ENCODE measurements around the gene CAPN14. TPM values are rescaled to one million over a fixed set of nuclear protein-coding genes. Genes with fewer than 3 reads are reported as not detected.

CAPN14 gene
- polyA plus RNA-seq, 1 of the 3 experiments (the other 2 are of a cell fraction) = 0.08 TPM

GRCh38 chr2:31124904-31125303 lies 92.4 kb downstream of the CAPN14 start:
- H3K27me3 ChIP-seq (ENCODE audit: insufficient read depth) = peaks cover 6% of the 10 kb centered on the region; the same call in 1 of the 2 replicates
- no peaks in the 10 kb centered on the region for H3K79me2 ChIP-seq (ENCODE audit: insufficient read depth)
- DNase-seq = no peak
- H3K9ac ChIP-seq = no peak overlapping the region
- H3K9me3 ChIP-seq = no peaks in the 10 kb centered on the region
- CTCF ChIA-PET = interaction anchor here (2.0 kb wide), 1 partner anchor 12 kb away, joined by 11 read pairs; the partner anchor contains the start of gene GALNT14
- H3F3A ChIP-seq (replicated peaks; ENCODE audit: insufficient read depth) = no peaks in the 10 kb centered on the region
- no peak for TF ChIP-seq EZH2phosphoT487 (IDR thresholded peaks at IDR 0.05; ENCODE audit: borderline replicate concordance, low read depth)
- no peak for TF ChIP-seq YY1 (IDR thresholded peaks at IDR 0.05; ENCODE audit: low read depth)
- TF ChIP-seq NFIC (IDR thresholded peaks at IDR 0.05; ENCODE audit: borderline replicate concordance) = no peak
- no peak for TF ChIP-seq RAD21 (IDR thresholded peaks at IDR 0.05; ENCODE audit: low read length)
- TF ChIP-seq TAF1 (IDR thresholded peaks at IDR 0.05; ENCODE audit: borderline replicate concordance, low read depth, low read length) = no peak
- no peak for TF ChIP-seq FOXJ3 (CRISPR knock-in tag; IDR thresholded peaks at IDR 0.05)
- TF ChIP-seq RXRA (IDR thresholded peaks at IDR 0.05; ENCODE audit: borderline replicate concordance, low read depth) = no peak
- TF ChIP-seq FOXM1 (IDR thresholded peaks at IDR 0.05; ENCODE audit: low read depth) = no peak
- no peak for TF ChIP-seq EP300 (IDR thresholded peaks at IDR 0.05; ENCODE audit: borderline replicate concordance in 1 of 2, low read depth in 1 of 2, low read length in 1 of 2)
- no peak for TF ChIP-seq TEAD4 (IDR thresholded peaks at IDR 0.05; ENCODE audit: borderline replicate concordance, insufficient read depth)
- TF ChIP-seq ZBTB33 (IDR thresholded peaks at IDR 0.05; ENCODE audit: borderline replicate concordance, low read depth) = no peak
- H3K27ac ChIP-seq (ENCODE audit: low read depth in 2 of 2, low read length in 1 of 2) = no peak overlapping the region
- no peak overlapping the region for H3K4me3 ChIP-seq (ENCODE audit: low read depth in 2 of 2, low read length in 1 of 2)
- H3K4me1 ChIP-seq (ENCODE audit: control insufficient read depth in 1 of 2, insufficient read depth in 2 of 2, low read depth in 1 of 2, low read length in 1 of 2) = peaks cover 0 to 9% of the 10 kb centered on the region in 2 experiments; a peak in 2 of 4 replicates
- H2AFZ ChIP-seq (ENCODE audit: low read depth) = no peak overlapping the region
- POLR2A ChIA-PET = no interaction called here
- no peak overlapping the region for H3K4me2 ChIP-seq
- H3K9me2 ChIP-seq = no peaks in the 10 kb centered on the region
- no peaks in the 10 kb centered on the region for H3K36me3 ChIP-seq (replicated peaks in 1 of 2; ENCODE audit: control insufficient read depth in 1 of 2, insufficient read depth in 2 of 2, low read length in 1 of 2)
- 59% methylated on average over 4 of the region's 4 CpGs for WGBS (ENCODE audit: low lambda C conversion rate)
- H4K20me1 ChIP-seq (ENCODE audit: insufficient read depth) = no peaks in the 10 kb centered on the region

Small RNA genes lying within 50 kb of the gene (small RNA-seq; reads per million reads assigned to genes)
- gene RNA5SP90 = 0 reads per million in 7 experiments

Other genes starting within 250 kb of the CAPN14 start
- 1.6 and 1.8 TPM in 2 replicates for gene GALNT14, start 79.1 kb downstream of the CAPN14 start, polyA plus RNA-seq (2012; rRNA removed)
- gene EHD3, start 16.6 kb upstream of the CAPN14 start, polyA plus RNA-seq (2012; rRNA removed) = 45.3 and 45.4 TPM in 2 replicates
- 0.33 and 0.50 TPM in 2 replicates for gene XDH, start 197.2 kb upstream of the CAPN14 start, polyA plus RNA-seq (2012; rRNA removed)